GM19455 (cell line): ENCODE data around the gene UNC5B.

Experiments
- ATAC-seq: cut with Tn5 transposase; IDR thresholded peaks from one replicate; pipeline ENCODE4 v1.9.1; 2021; ENCODE audit not compliant: unreplicated experiment

UNC5B gene

GRCh38 chr10:71221586-71222202 lies 9.3 kb downstream of the UNC5B start:
- no peak for ATAC-seq

DNA sequence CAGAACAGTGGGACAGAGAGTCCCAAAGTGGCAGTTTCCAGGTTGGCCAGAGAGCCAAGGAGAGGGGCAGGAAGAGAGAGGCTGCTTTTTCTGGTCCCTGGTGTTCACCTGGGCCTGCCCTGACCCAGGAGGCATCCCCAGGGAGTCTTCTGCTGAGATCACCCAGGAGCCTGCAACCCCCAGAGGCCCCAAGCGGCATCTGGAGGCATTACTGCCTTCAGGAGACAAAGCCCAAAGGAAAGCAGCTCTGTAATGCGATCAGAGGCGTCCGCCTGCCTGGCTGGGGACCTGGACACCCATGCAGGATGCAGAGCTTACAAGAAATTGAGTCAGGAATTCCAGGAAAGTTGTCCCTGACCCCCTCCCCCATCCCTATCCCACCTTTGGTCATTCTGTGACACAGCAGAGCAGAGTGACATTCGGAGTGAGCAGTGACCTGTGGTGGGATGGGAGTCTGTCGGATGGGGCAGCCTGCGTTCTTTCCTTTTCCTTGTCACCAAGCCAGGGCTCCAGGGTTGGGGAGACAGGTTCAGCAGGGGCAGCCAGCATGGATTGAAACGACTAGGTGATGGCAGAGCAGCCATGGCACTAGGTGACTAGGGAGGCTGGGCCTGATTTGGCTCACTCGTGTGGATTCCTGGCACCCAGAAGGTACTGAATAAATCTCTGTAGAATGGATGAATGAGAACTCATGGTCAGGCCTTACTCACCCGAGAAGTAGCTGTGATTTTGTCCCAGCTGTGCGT lies 10.4 kb downstream of the UNC5B start:
- ATAC-seq: no peak

- no peak for ATAC-seq
Measured at GRCh38 chr10:71223347-71224058, 11.1 kb downstream of the UNC5B start.

DNA sequence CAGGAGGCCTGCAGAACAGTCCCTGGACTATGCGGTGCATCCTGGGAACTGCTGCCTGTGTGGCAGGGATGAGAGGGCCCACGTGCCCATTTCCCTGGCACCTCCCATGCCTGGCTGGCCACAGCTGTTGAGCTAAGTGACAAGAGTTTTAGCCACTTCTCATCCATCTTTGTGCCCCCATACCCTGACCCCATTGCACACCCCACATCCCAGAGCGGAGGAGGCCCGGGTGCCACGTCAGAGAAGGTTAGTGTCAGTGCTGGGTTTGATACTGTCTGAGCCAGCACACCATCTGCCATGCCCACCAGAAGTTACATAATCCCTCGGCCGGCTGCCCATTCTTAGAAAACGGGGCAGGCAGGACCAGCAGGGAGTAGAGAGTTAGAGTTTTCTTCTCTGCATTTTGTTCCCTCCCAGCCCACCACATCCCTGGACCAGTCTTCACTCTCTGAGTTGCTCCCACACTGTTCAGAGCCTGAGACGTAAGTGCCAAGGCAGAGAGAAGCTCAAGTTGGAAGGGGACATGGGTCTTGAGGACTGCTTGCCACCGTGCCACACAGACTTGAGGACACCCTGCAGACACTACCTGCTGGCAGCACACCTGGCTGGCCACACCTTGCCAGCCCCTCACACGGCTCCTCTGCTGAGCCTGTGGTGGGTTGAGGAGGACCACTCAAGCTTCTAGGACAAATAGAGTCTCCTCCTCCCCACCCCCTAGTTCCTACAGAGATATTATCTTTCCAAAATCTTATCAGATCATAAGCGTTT lies 13.1 kb downstream of the UNC5B start:
- ATAC-seq: no peak

DNA sequence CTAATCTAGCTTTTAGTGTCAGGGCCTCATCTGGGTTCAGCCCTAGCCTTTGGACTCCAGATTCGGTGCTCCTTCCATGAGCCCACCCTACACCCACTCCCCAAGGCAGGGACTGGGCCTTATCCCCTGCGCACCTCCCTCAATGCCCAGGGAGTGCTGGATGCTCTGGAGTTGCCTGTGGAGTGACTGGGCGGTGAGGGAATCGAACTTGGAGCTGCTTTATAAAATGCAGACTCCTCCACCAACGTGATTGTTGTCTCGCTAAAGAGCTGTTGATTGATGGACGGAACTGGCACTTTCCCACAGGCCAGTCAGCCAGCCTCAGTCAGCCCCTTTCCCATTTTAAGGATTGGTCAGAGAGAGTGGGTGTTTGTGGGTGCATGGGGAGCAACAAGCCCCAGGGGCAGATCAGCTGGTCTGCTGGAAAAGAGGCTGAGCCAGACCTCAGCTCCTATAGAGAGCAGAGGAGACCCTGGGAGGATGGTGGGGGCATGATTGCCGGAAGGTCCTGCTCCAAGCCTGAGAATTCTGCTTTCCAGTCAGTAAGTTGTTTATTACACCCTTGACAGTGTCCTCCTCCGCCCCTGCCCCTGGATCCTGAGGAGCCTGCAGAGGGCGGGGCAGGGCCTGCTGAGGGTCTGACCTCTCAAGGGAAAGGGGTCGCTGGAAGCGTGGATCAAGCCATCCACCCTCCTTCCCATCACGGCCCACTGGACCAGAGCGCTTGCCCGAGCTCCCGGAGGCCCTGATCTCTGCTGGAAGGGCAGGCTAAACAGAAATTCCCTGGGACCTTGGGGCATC lies 16.7 kb downstream of the UNC5B start:
- ATAC-seq: no peak

DNA sequence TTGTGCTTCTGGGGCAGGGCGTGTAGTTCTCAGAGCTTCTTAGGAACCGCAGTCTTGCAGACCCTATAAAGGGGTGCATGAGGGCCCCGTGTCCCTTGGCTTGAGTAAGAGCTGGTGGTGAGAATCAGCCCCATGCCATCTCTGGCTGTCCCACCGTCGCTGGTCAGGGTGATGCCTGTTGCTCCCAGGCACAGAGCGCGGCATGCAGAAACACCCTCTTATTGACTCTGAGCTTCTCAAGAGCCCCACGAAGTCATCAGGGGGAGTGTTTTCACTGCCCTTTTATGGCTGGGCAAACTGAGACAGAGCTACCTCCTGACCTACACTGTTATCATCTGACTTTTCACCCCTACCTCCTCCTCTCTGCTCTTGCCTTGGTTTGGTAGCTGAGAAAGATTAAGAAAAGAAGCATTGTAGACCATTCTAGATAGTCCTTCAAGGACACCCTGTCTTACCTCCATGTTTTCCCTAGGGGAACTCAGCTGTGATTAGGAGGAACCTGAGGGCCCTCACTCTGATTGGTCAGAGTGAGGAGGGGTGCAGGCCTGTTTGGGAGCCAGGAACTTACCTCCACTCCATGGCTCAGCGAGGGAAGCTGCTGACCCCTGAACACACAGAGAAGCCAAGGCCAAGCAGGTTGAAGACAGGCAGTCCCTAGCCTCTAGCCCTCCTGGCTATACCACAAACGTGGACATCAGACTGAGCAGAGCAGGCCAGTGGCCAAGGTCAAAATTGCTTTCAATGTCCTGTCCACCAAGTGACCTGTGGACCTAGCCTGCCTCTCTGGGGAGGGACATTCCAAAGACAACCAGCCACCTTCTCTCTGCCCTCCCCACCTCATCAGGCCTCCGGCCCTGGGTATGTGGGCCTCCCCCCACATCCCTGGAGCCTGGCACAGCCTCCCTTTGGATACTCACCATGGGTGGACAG lies 17.6 kb downstream of the UNC5B start:
- ATAC-seq: no peak

- ATAC-seq: no peak
Measured at GRCh38 chr10:71230656-71231025, 18.3 kb downstream of the UNC5B start.

DNA sequence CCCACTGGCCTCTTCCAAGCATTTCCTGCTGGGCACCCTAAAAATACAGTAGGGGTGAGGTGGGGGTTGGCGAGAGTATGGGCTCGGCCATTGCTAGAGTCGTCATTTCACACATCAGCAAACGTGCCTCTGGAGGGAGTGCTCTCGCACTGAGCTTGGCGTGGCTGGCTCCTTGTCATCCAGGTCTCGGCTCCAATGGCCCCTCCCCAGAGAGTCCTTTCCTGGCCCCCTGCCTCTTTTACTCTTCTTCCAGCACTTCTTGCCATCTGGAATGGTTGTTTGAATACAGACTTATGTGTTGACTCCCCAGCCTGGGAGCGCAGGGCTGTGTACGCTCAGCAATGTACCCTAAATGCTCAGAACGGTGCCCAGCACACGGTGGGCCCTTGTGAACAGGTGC lies 18.8 kb downstream of the UNC5B start:
- no peak for ATAC-seq

GRCh38 chr10:71232089-71232998 lies 20.0 kb downstream of the UNC5B start:
- ATAC-seq: no peak

DNA sequence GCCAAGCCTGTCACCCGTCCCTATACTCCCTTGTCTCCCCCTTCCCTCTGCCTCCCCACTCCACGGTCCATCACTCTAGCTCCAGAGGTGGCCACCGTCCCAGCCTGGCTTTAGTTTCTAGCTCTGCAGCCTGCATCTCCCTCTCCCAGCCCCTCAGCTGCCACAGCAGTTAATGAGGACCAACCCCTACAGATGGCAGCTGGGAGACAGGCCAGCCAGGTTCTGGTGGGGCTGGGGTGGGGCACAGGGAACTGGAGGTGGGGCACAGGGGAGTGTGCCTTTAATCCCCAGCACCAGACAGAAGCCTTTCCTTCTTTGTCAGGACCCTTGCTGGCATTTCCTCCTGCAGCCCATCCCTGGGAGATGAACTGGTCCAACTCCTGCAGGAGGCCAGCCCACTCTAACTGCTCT lies 21.1 kb downstream of the UNC5B start:
- ATAC-seq: no peak

- ATAC-seq: no peak
Measured at GRCh38 chr10:71234004-71234894, 21.9 kb downstream of the UNC5B start.

- ATAC-seq: no peak
Measured at GRCh38 chr10:71234970-71235685, 22.8 kb downstream of the UNC5B start.

- ATAC-seq: no peak
Measured at GRCh38 chr10:71235808-71236207, 23.4 kb downstream of the UNC5B start.

DNA sequence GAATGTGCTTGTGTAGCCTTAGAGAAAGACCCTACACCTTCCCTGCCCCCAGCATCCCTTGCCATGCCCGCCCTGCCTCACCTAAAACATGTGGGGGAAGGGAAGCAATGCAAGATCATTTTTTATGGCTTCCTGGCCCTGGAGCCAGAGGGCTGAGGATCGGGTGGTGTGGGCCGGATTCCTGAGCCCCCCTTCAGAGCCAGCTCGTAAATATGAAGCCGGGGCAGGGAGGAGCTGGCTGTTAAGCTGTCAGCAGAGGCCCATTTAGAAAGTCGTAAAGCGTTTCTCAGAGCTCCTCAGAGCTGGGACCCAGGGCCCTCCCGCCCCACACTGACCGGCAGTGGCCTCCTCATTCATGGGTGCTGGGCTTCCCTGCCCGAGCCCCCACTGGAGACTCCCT lies 23.9 kb downstream of the UNC5B start:
- ATAC-seq: no peak

DNA sequence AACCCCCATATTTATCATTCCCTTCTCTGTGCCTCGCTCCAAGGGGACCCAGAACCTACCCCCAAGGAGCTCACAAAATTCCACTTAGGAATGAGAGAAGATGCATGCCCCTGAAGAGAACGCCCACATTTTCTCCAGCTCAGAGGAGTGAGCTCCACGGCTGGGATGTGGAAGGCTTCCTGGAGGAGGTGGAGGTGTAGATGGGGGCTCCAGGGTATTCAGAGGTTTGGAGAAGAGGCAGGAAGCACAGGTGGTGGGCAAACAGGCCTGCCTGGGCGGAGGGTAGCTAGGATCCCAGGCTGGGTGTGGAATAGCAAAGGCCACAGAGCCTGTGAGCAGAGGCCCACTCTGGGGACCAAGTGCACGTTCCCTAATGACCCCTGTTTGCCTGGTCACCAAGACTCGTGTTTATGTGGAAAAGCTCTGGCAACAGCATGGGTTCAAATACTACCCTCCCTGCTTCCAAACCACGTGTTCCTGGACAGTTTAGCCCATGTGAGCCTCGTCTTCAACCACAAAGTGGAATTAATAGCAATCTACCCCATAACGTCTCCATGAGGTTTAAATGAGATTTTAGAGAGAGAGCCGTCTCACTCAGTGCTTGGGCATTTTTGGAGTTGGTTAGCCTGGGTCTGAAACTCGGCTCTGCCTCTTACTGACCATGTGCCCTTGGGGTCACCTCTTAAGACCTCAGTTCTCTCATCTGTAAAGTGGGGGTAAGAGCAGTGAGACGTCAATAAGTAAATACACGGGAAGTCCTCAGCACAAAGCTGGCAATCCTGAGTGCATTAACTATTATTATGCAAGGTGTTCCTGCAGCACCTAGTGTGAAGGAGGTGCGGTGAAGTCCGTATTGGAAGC lies 24.7 kb downstream of the UNC5B start:
- ATAC-seq: no peak
